Measurements from ENCODE around the gene PSMD6. TPM values are rescaled to one million over a fixed set of nuclear protein-coding genes. Genes with fewer than 3 reads are reported as not detected.

Gene PSMD6
- total and polyA plus RNA-seq, 3 experiments from 2014 or later = 117 to 136 (median 134) TPM

GRCh38 chr3:64039332-64039731, 16.0 kb upstream of the PSMD6 start:
- Histone ChIP-seq H3K36me3 (ENCODE audit: insufficient read depth, low read length) (no peaks in the 10 kb centered on the region), H3K27me3 (ENCODE audit: insufficient read depth, low read length, poor library complexity, severe bottlenecking) (no peaks in the 10 kb centered on the region), H3K4me1 (ENCODE audit: insufficient read depth, low read length) (no peaks in the 10 kb centered on the region), H3K4me3 (ENCODE audit: low read length) (no peak overlapping the region), H3K9me3 (ENCODE audit: low read length) (no peaks in the 10 kb centered on the region), H3K27ac (ENCODE audit: low read depth, low read length) (no peak overlapping the region)
- Mint-ChIP-seq H3K27ac (no peak overlapping the region), H3K4me3 (no peak overlapping the region), H3K36me3 (no peaks in the 10 kb centered on the region), H3K9me3 (no peaks in the 10 kb centered on the region), H3K4me1 (no peaks in the 10 kb centered on the region), H3K27me3 (peaks cover 4 to 39% of the 10 kb centered on the region in 2 donors)
- DNase-seq = no peak
- CTCF ChIA-PET = interaction anchor here (1.0 to 1.1 kb wide), 2 partner anchors 8 to 16 kb away, joined by 3 read pairs; no protein-coding TSS in a partner anchor
- POLR2A ChIA-PET = no interaction called here

GRCh38 chr3:64038253-64038767, 15.0 kb upstream of the PSMD6 start:
- ChIA-PET CTCF (interaction anchor here (1.6 kb wide), 1 partner anchor 15 kb away, joined by 6 read pairs; the partner anchor contains the start of gene PSMD6), POLR2A (no interaction called here)
- Mint-ChIP-seq H3K4me1 (no peaks in the 10 kb centered on the region), H3K27me3 (peaks cover 4 to 29% of the 10 kb centered on the region in 2 donors), H3K36me3 (no peaks in the 10 kb centered on the region), H3K9me3 (peaks cover 0 to 2% (median 0%) of the 10 kb centered on the region in 5 donors), H3K4me3 (no peak overlapping the region), H3K27ac (no peak overlapping the region)
- H3K27ac ChIP-seq (ENCODE audit: low read depth, low read length) = no peak overlapping the region
- no peaks in the 10 kb centered on the region for H3K27me3 ChIP-seq (ENCODE audit: insufficient read depth, low read length, poor library complexity, severe bottlenecking)
- H3K9me3 ChIP-seq (ENCODE audit: low read length) = no peaks in the 10 kb centered on the region
- no peak for DNase-seq
- H3K4me3 ChIP-seq (ENCODE audit: low read length) = no peak overlapping the region
- H3K4me1 ChIP-seq (ENCODE audit: insufficient read depth, low read length) = no peaks in the 10 kb centered on the region
- no peaks in the 10 kb centered on the region for H3K36me3 ChIP-seq (ENCODE audit: insufficient read depth, low read length)

DNA sequence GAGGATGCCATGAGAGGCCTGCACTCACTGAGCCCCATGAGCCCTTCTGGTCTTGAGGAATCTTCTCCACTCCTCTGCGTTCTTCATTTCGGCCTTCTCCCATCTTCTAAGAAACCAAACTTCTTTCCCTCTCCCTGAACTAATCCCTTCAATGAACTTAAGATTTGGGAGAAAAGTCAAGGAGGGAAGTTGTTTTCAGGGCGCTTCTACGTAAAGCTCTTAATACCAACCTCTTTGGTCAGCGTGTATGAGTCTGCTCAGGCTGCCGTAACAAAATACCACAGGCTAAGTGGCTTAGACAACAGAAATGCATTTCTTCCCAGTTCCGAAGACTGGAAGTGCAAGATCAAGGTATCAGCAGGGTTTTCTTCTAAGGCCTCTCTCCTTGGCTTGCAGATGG, 13.8 kb upstream of the PSMD6 start:
- no peak for DNase-seq
- ChIA-PET CTCF (no interaction called here), POLR2A (no interaction called here)
- H3K27me3 ChIP-seq (ENCODE audit: insufficient read depth, low read length, poor library complexity, severe bottlenecking) = no peaks in the 10 kb centered on the region
- Mint-ChIP-seq H3K4me1 (no peaks in the 10 kb centered on the region), H3K36me3 (no peaks in the 10 kb centered on the region), H3K4me3 (no peak overlapping the region), H3K27ac (no peak overlapping the region), H3K27me3 (peaks cover 3 to 21% of the 10 kb centered on the region in 2 donors), H3K9me3 (peaks cover 0 to 2% (median 0%) of the 10 kb centered on the region in 5 donors)
- no peak overlapping the region for H3K4me3 ChIP-seq (ENCODE audit: low read length)
- H3K27ac ChIP-seq (ENCODE audit: low read depth, low read length) = no peak overlapping the region
- H3K4me1 ChIP-seq (ENCODE audit: insufficient read depth, low read length) = no peaks in the 10 kb centered on the region
- no peaks in the 10 kb centered on the region for H3K36me3 ChIP-seq (ENCODE audit: insufficient read depth, low read length)
- H3K9me3 ChIP-seq (ENCODE audit: low read length) = no peaks in the 10 kb centered on the region

DNA sequence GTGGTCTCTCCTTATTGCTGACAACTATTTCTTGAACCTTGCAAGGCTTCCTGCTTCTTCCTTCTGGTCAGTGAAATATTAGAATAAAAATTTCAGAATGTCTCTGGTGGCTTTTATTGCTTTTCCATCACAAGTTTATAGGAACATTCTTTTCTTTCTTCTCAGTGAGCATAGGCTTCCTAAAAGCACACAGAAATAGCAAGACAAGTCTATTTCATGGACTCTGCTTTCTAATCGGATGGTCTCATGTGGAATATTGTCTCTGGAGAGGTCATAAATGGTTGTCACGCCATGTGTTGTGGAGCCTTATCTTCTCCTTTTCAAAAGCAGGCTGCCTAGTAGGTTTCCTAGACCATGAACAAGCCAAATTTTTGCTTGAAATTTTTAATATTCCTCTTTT, 9.8 kb upstream of the PSMD6 start:
- H3K9me3 ChIP-seq (ENCODE audit: low read length) = no peaks in the 10 kb centered on the region
- Mint-ChIP-seq H3K9me3 (peaks cover 0 to 2% (median 0%) of the 10 kb centered on the region in 5 donors), H3K36me3 (peaks cover 0 to 4% (median 0%) of the 10 kb centered on the region in 3 donors), H3K27me3 (peaks cover 9 to 11% of the 10 kb centered on the region in 2 donors), H3K4me3 (no peak overlapping the region), H3K27ac (peak overlapping the region in 1 of 8 donors; percentile 21), H3K4me1 (peaks cover 6 to 7% (median 7%) of the 10 kb centered on the region in 3 donors)
- peaks cover 6% of the 10 kb centered on the region for H3K27me3 ChIP-seq (ENCODE audit: insufficient read depth, low read length, poor library complexity, severe bottlenecking)
- no peak overlapping the region for H3K4me3 ChIP-seq (ENCODE audit: low read length)
- ChIA-PET POLR2A (no interaction called here), CTCF (interaction anchor here (2.7 kb wide), 1 partner anchor 9 kb away, joined by 11 read pairs; no protein-coding TSS in a partner anchor)
- DNase-seq = no peak
- no peak overlapping the region for H3K27ac ChIP-seq (ENCODE audit: low read depth, low read length)
- H3K36me3 ChIP-seq (ENCODE audit: insufficient read depth, low read length) = no peaks in the 10 kb centered on the region
- peaks cover 5% of the 10 kb centered on the region for H3K4me1 ChIP-seq (ENCODE audit: insufficient read depth, low read length)

- ChIA-PET POLR2A (no interaction called here), CTCF (interaction anchor here (0.7 to 2.2 kb wide), 6 partner anchors 10 to 453 kb away, joined by 3 to 16 read pairs (median 5); no protein-coding TSS in a partner anchor)
- peaks cover 5% of the 10 kb centered on the region for H3K4me1 ChIP-seq (ENCODE audit: insufficient read depth, low read length)
- H3K27ac ChIP-seq (ENCODE audit: low read depth, low read length) = no peak overlapping the region
- no peaks in the 10 kb centered on the region for H3K36me3 ChIP-seq (ENCODE audit: insufficient read depth, low read length)
- peaks cover 6% of the 10 kb centered on the region for H3K27me3 ChIP-seq (ENCODE audit: insufficient read depth, low read length, poor library complexity, severe bottlenecking)
- Mint-ChIP-seq H3K4me1 (peaks cover 6 to 7% (median 7%) of the 10 kb centered on the region in 3 donors), H3K4me3 (peak overlapping the region in 2 of 7 donors; percentile 2 to 27), H3K27me3 (peaks cover 10 to 24% of the 10 kb centered on the region in 2 donors), H3K27ac (peak overlapping the region in 2 of 8 donors; percentile 25 to 42), H3K36me3 (peaks cover 0 to 4% (median 0%) of the 10 kb centered on the region in 3 donors), H3K9me3 (peaks cover 0 to 2% (median 0%) of the 10 kb centered on the region in 5 donors)
- no peaks in the 10 kb centered on the region for H3K9me3 ChIP-seq (ENCODE audit: low read length)
- H3K4me3 ChIP-seq (ENCODE audit: low read length) = no peak overlapping the region
- DNase-seq = no peak
These were observed 8.5 kb upstream of the PSMD6 start for GRCh38 chr3:64031540-64032508.

DNA sequence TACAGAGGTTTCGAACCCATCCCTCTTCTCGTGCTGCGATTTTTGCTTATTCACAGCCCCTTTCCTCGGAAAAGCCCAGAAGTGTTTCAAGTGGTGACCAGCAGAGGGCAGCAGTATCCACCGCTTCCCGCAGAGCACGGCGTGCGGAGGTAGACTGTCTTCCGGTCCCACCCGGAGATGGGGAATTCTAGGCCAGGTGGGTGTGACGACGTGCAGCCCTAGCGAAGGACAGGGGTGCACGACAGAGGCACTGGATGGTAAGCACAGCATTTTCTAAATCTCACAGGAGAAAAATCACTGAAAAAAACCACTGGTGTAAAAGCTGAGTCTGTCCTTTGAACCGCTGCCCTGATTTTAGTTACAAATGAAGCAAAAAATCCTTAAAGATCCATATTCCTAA, 7.4 kb upstream of the PSMD6 start:
- Mint-ChIP-seq H3K4me1 (peaks cover 6 to 7% (median 7%) of the 10 kb centered on the region in 3 donors), H3K36me3 (peaks cover 0 to 4% (median 0%) of the 10 kb centered on the region in 3 donors), H3K9me3 (peaks cover 0 to 2% (median 0%) of the 10 kb centered on the region in 5 donors), H3K4me3 (peak overlapping the region; percentile 44 to 89 (median 85)), H3K27me3 (peaks cover 13 to 24% of the 10 kb centered on the region in 2 donors), H3K27ac (peak overlapping the region in 7 of 8 donors; percentile 2 to 86 (median 76))
- no peak overlapping the region for H3K27ac ChIP-seq (ENCODE audit: low read depth, low read length)
- H3K4me3 ChIP-seq (ENCODE audit: low read length) = peak overlapping the region; percentile 43
- no peaks in the 10 kb centered on the region for H3K36me3 ChIP-seq (ENCODE audit: insufficient read depth, low read length)
- POLR2A ChIA-PET = no interaction called here
- H3K4me1 ChIP-seq (ENCODE audit: insufficient read depth, low read length) = peaks cover 5% of the 10 kb centered on the region
- CTCF ChIA-PET = interaction anchor here (0.7 to 2.2 kb wide), 8 partner anchors 8 to 454 kb away, joined by 3 to 16 read pairs (median 5); no protein-coding TSS in a partner anchor
- H3K27me3 ChIP-seq (ENCODE audit: insufficient read depth, low read length, poor library complexity, severe bottlenecking) = peaks cover 6% of the 10 kb centered on the region
- peak; percentile 66 to 81 (median 71) for DNase-seq
- no peaks in the 10 kb centered on the region for H3K9me3 ChIP-seq (ENCODE audit: low read length)

DNA sequence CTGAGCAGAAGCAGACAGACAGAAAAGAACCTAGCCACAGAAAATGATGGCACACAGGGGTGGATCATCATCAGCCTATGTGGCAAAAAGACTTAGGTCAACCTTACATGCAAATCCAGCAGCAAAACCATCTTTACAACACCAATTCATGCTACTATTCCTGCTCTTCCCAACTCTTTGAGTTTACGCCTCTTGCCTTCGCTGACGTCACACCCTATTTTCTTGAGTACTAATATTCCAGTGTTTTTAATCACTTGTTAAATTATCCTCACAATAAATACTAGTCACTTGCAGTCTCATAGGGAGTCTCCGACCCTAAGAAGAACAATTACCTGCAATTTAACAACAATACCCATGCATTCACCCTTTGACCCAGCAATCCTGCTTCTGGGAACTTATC, 6.0 kb upstream of the PSMD6 start:
- peaks cover 5% of the 10 kb centered on the region for H3K4me1 ChIP-seq (ENCODE audit: insufficient read depth, low read length)
- H3K4me3 ChIP-seq (ENCODE audit: low read length) = no peak overlapping the region
- Mint-ChIP-seq H3K4me3 (peak overlapping the region in 1 of 7 donors; percentile 19), H3K36me3 (peaks cover 0 to 4% (median 0%) of the 10 kb centered on the region in 3 donors), H3K27ac (peak overlapping the region in 1 of 8 donors; percentile 20), H3K27me3 (peaks cover 13 to 24% of the 10 kb centered on the region in 2 donors), H3K9me3 (peaks cover 0 to 2% (median 0%) of the 10 kb centered on the region in 5 donors), H3K4me1 (peaks cover 6 to 12% (median 10%) of the 10 kb centered on the region in 3 donors)
- DNase-seq = no peak
- peaks cover 6% of the 10 kb centered on the region for H3K27me3 ChIP-seq (ENCODE audit: insufficient read depth, low read length, poor library complexity, severe bottlenecking)
- CTCF ChIA-PET = interaction anchor here (1.2 to 2.2 kb wide), 3 partner anchors 8 to 456 kb away, joined by 3 to 16 read pairs (median 7); partner anchors contain the start of gene SCAANT1
- H3K27ac ChIP-seq (ENCODE audit: low read depth, low read length) = no peak overlapping the region
- H3K9me3 ChIP-seq (ENCODE audit: low read length) = no peaks in the 10 kb centered on the region
- H3K36me3 ChIP-seq (ENCODE audit: insufficient read depth, low read length) = no peaks in the 10 kb centered on the region
- POLR2A ChIA-PET = no interaction called here

All from CD8-positive, alpha-beta memory T cell (primary cell).